Activated CD8-positive, alpha-beta memory T cell treated with anti-CD3 and anti-CD28 coated beads for 1 hour (primary cell): Measurements from ENCODE around the gene SLC5A6.

ENCODE experiments used
- DNase-seq, 2 donors: peaks; one replicate each; pipeline ENCODE4 v3.0.0-alpha.2; 2020; ENCODE audit warnings: low read depth in 1 of 2; ENCODE audit errors: extremely low read depth in 1 of 2

The SLC5A6 gene

GRCh38 chr2:27211943-27212625 is at the start of gene SLC5A6, which contains the start of gene ATRAID:
Gene SLC5A6 (minus strand): TSS chr2:27212268. CDS start chr2:27207650, 4,618 bp downstream.
Gene ATRAID (plus strand): TSS chr2:27212041. CDS start chr2:27212369, 328 bp downstream.
- DNase-seq, result peak; percentile 63 to 85

DNA sequence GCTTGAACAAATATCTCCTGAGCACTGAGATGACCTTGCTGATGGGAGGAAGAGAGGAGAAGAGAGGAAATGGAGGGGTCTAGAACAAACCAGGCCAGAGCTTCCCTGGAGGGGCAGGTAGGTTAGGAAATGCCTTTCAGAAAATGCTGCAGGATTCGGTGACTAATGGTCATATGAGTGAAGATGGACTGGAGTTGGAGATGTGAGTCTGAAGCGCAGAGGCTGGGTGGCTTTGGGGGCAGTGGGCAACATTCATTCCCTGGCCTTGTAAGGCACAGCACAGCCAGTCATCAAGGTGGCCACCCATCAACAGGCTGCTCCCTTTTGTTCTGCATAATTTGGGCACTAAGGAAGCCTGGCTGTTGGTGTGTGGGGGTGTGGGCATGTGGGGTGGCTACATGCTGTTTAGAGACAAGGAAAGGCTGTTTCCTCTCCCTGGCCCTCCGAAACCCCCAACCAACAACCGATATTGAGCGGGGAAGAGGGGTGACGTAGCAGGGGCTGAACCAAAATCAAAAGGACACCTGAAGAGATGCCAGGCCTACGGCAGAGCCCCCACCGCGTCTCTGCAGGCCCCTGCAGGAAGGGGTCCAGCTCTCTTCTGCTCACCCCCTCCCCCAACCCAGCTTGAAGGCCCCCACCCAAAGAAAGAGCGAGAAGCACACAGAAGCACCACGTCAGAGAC is 49.3 kb upstream of the SLC5A6 start:
- no peak for DNase-seq

GRCh38 chr2:27258051-27258450 is 46.0 kb upstream of the SLC5A6 start:
- no peak for DNase-seq

DNA sequence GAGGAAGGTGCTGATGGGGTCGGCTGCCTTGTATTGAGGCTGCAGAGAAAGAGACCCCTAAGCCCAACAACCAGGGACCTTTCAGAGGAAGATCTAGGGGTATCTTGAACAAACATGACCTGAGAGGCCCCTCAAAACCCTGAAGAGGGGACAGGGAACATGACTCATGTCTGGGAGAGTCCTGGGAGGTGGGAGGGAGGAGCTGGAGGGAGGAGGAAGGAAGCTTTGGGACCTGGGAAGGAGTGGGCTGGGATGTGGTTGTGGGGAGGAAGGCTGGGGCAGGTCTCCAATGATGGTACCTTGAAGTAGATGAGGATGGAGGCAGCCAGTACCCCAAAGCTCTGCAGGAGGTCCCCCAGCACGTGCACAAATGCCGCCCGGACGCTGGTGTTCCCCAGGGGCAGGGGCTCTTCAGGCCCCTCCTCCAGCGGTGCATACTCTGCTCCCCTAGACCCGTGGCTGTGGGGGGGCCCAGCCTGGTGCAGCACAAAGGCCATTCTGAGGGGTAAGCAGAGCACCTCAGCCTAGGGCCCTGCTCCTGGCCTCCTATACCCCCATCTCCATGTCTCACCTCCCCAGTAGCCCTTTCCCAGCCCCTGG is 44.9 kb upstream of the SLC5A6 start:
- no peak for DNase-seq

DNA sequence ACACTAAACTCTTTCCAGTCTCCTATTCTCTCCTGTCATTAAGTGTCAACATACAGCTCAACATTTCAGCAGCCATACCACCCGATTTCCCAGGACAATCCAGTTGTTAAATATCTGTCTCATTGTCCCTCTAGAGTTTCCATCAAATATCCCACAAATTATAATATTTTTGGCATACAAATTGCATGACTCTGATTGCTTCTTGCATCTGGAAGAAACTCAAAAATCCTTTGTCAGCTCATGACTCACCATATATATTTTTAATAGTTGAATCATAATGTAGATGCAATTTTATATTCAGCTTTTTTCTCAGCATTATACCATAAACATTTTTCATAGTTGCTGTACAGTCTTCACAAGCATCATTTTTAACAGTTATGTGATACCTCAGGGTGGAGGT is 43.6 kb upstream of the SLC5A6 start:
- no peak for DNase-seq

- DNase-seq, result no peak
Observed at GRCh38 chr2:27255187-27255586, 43.1 kb upstream of the SLC5A6 start.

- DNase-seq, result no peak
Observed at GRCh38 chr2:27251766-27252165, 39.7 kb upstream of the SLC5A6 start.

DNA sequence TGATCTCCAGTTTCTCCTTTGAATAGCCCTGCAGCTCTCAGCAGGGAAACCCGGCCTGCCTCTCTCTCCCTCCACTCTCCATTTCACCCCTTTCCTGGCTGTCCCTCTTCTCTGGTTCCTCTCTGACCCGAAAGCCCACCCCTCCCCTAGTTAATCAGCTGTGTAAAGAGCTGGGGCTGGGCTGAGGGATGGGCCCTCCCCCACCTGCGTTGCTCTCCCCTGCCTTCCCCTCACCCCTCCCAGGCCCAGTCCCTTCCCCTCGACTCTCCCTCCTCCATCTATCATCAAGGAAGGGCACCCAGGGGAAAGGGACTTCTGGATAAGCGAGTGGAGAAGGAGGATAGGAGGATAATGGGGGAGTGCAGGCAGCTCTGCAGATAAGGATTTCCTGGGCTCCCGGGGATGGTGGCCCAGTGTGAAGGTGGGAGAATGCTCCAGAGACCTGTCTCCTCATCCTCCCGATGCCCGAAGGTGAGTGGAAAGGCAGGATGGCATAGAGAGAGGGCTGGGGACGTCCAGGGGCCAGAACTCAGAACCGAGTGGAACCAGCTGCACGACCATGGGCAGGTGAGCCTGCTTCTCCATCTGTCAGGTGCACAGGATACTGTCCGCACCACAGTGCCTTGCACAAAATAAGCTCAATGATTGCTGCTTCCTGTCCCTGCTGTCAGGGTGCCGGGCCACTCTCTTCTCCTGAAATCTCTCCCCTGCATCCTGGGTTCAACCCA is 38.7 kb upstream of the SLC5A6 start:
- DNase-seq, result no peak

DNA sequence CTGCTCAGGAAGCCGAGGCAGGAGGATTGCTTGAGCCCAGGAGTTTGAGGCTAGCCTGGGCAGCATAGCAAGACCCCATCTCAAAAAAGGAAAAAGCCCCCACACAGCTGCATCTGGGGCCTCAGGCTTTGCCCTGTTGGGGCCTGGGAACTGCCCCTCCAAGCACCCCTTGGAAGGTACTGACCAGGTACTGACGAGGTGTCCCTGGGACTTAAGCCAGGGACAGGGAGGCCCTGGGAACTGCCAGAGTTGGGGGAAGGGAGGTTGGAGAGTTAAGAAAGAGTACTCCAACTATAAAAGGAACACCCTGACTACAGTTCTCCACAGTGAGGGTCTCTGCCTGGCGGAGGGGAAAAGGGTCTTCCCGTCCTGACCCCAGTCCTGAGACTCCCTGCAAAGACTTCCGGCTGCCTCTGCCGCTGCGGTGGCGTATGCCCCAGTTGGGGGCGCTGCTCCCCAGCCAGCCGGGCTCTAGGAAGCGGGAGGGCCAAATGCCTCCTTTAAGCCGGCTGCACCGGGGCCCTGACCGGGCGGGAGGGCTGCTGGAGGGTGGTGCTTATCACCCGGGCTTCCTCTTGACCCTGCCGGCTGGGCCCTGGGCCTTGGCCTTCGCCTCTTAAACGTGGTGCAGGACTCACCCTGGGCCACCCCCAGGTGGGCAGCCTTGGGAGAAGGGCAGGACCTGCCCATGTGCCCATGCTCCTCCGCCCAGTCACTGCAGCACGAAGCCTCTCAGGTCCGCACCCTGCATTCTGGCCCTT is 38.0 kb upstream of the SLC5A6 start:
- DNase-seq, result peak; percentile 16 to 24

DNA sequence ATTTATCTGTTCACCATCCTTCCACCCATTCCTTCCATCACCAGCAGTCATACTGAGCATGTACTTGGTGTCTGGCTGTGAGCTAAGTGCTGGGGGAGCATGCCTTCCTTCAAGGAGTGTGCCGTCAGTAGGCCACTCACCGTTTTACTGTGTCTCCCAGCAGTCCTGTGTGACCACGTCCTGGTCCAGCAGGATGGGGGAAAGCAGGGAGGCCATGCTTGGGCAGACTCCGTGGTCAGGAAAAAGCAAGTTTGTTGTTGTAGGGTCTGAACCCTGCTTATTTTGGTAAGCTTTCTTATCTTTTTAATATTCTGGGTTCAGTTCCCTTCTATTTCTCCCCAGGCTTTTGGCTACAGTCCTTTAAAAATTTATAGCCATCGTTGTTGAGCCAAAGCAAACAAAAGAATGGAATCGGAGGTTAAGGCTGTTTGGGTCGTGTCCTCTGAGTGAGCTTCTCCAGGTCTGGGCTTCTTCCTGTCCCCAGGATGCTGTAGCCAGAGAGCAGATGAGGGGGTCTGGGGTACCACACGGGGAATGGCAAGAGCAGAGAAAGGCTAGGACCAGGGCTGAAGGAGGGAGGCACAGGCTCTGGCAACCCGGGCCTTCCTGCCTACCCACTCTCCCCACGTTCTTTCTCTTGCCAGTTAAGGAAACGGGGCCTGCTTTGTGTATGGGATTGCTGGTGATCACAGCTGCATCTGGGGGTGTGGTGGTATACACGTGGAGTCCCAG is 37.3 kb upstream of the SLC5A6 start:
- no peak for DNase-seq

DNA sequence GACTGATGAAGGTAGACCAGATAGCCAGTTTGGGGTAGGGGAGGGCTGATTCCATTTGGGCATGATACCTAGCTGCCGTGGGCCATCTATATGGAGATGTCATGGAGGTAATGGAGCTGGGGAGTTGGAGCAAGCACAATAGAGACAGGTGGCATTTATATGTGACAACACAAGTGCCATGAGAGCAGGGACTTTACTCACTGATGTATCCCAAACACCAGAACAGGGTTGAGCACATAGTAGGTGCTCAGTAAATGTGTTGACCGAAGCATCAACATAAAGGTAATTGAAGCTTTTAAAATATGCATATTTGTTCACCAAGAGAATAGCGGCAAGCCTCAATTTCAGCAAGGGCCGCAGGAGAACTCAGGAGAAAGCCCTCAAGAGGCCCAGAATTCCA is 35.8 kb upstream of the SLC5A6 start:
- DNase-seq, result no peak

- DNase-seq, result no peak
Observed at GRCh38 chr2:27245626-27246025, 33.6 kb upstream of the SLC5A6 start.

GRCh38 chr2:27245116-27245515 is 33.0 kb upstream of the SLC5A6 start:
- no peak for DNase-seq

DNA sequence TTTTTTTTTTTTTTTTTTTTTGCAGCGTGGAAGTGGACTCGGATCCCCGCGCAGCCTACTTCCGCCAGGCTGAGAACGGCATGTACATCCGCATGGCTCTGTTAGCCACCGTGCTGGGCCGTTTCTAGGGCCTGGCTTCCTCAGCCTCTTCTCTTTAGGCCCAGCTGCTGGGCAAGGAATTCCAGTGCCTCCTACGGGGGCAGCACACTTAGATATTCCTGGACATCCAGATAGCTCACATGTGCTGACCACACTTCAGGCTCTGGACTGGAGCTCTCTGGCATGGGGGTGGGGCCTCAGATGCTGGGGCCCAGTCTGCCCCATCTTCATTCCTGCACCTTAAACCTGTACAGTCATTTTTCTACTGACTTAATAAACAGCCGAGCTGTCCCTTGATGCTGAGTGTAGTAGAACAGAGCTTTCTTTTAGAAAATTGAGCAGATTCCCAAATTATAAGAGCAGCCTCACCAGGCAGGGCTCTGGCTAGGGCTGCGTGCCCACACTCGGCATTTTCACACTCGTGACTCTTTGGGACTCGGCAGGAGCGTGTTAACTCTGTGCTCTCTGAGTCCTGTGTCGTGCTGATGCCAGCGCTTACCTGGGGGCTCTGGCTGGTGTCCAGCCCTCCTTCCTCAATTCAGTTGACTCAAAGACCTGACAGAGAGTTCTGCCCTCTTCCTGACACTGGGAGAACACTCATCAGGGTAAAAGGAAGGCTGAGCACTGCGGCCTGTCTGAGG is 31.5 kb upstream of the SLC5A6 start:
- no peak for DNase-seq

DNA sequence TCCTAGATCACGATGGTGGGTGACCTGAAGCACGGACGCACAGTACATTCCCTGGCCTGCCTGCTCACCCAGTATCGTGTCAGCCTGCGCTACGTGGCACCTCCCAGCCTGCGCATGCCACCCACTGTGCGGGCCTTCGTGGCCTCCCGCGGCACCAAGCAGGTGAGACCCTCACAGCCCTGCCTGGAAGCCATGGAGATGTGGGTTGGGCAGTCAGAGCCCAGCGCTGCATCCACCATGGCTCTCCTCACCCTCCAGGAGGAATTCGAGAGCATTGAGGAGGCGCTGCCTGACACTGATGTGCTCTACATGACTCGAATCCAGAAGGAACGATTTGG is 30.5 kb upstream of the SLC5A6 start:
- no peak for DNase-seq

DNA sequence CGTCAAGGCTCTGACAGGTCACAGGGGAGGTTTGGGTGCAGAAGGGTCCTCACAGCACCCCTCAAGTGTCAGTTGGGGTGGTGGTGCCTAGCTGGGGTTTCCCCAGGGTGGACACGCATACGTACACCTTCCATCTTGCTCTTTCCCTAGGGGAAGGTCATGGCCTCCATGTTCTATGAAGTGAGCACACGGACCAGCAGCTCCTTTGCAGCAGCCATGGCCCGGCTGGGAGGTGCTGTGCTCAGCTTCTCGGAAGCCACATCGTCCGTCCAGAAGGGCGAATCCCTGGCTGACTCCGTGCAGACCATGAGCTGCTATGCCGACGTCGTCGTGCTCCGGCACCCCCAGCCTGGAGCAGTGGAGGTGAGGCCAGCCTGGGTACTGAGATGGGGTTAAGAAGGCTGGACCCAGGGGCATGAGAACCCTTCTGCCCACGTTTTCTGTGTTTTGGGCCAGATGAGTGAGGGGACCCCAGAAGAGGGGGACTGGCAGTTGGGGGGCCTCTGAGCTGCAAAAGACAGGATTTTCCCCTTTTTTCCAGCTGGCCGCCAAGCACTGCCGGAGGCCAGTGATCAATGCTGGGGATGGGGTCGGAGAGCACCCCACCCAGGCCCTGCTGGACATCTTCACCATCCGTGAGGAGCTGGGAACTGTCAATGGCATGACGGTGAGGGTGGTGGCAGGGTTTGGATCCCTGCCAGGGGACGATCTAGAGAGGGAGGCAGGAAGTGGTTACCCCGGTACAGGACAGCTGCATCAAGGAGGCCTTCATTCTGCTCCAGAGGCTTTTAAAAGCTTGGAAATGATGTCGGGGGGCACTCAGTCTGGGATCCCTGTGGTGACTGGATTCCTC is 29.9 kb upstream of the SLC5A6 start:
- no peak for DNase-seq

- DNase-seq, result no peak
Observed at GRCh38 chr2:27240406-27240805, 28.3 kb upstream of the SLC5A6 start.

DNA sequence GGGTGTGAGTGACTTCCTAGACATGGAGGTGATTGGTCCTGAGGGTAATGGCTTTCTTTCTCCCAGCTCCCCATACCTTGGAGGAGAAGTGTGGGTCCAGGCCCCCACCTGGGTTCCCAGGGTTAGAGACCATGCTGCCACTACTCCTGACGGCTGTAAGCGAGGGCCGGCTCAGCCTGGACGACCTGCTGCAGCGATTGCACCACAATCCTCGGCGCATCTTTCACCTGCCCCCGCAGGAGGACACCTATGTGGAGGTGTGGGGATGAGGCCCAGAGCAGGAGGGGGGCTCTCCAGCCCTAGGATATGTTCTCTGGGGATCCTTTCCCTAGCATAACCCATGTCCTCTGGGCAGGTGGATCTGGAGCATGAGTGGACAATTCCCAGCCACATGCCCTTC is 26.9 kb upstream of the SLC5A6 start:
- DNase-seq, result no peak
